Fibroblast of lung (primary cell): ENCODE measurements around the gene ATG2A. TPM values are rescaled to one million over a fixed set of nuclear protein-coding genes. Genes with fewer than 3 reads are reported as not detected.

Experiments used
- DNase-seq, 2 donors: peaks; one replicate each; pipeline versions ENCODE4 v3.0.0 to v3.0.0-alpha.2; 2010; ENCODE audit warnings: low read depth in 2 of 2
- H2AFZ ChIP-seq: 2 replicates; pipeline ENCODE4 v1.5.1; 2012; ENCODE audit warnings: low read length, control low read depth, inconsistent platforms
- H3K27ac ChIP-seq: 2 replicates; pipeline ENCODE4 v1.5.1; 2011; ENCODE audit warnings: low read length, control low read depth; ENCODE audit not compliant: insufficient read depth
- H3K27me3 ChIP-seq: 2 replicates; pipeline ENCODE4 v1.5.1; 2011; ENCODE audit warnings: mild to moderate bottlenecking, low read length; ENCODE audit not compliant: control insufficient read depth, insufficient read depth
- H3K36me3 ChIP-seq: 2 replicates; pipeline ENCODE4 v1.5.1; 2011; ENCODE audit warnings: low read length; ENCODE audit not compliant: control insufficient read depth, insufficient read depth
- H3K4me1 ChIP-seq: 2 replicates; pipeline ENCODE4 v1.5.1; 2011; ENCODE audit warnings: low read length; ENCODE audit not compliant: control insufficient read depth, insufficient read depth; ENCODE audit errors: extremely low read depth
- H3K4me2 ChIP-seq: 2 replicates; pipeline ENCODE4 v1.5.1; 2011; ENCODE audit warnings: low read length, control low read depth; ENCODE audit not compliant: insufficient read depth; ENCODE audit errors: extremely low read depth
- H3K4me3 ChIP-seq, 4 experiments: fragments of 200-600 bp in 1 of 4; sonication (generic) in 1 of 4; replicated peaks in 1 of 4; 2 replicates each; pipeline ENCODE4 v1.5.1; 2011 to 2016; ENCODE audit warnings: low read length in 4 of 4, low read depth in 3 of 4, mild to moderate bottlenecking in 3 of 4, control low read depth in 2 of 4, inconsistent platforms in 1 of 4, mixed read lengths in 1 of 4; ENCODE audit not compliant: insufficient read depth in 1 of 4; ENCODE audit errors: control extremely low read depth in 1 of 4
- H3K79me2 ChIP-seq: 2 replicates; pipeline ENCODE4 v1.5.1; 2012; ENCODE audit warnings: mild to moderate bottlenecking, low read length, inconsistent platforms; ENCODE audit not compliant: control insufficient read depth, insufficient read depth
- H3K9ac ChIP-seq: 2 replicates; pipeline ENCODE4 v1.5.1; 2011; ENCODE audit warnings: mild to moderate bottlenecking, low read length, control low read depth; ENCODE audit not compliant: insufficient read depth
- H3K9me3 ChIP-seq: 2 replicates; pipeline ENCODE4 v1.5.1; 2012; ENCODE audit warnings: low read depth, low read length; ENCODE audit not compliant: control insufficient read depth, insufficient read depth
- H4K20me1 ChIP-seq: 2 replicates; pipeline ENCODE4 v1.5.1; 2011; ENCODE audit warnings: low read length; ENCODE audit not compliant: control insufficient read depth, insufficient read depth; ENCODE audit errors: extremely low read depth
- CTCF ChIP-seq, 2 donors: IDR thresholded peaks in 1 of 2; conservative IDR thresholded peaks in 1 of 2; 1 replicate in 1 of 2; 2 replicates in 1 of 2; pipeline ENCODE4 v1.5.1; 2011 to 2012; ENCODE audit warnings: low read length in 2 of 2, control low read depth in 1 of 2, inconsistent platforms in 1 of 2, low read depth in 1 of 2, mild to moderate bottlenecking in 1 of 2
- EZH2 ChIP-seq: IDR thresholded peaks from 2 replicates; pipeline ENCODE4 v1.5.1; 2012; ENCODE audit warnings: low read length, control low read depth, mild to moderate bottlenecking; ENCODE audit errors: missing control alignments
- polyA plus RNA-seq, 2 donors: library from polyadenylated mRNA; depleted of rRNA in 1 of 2; stranded (reverse) in 1 of 2; unstranded in 1 of 2; fragments of >200 nt; gene quantifications; 2 replicates each; pipeline ENCODE4 v1.2.1, GENCODE V29; 2011 to 2012; ENCODE audit warnings: missing spikeins in 1 of 2
- total RNA-seq: library from RNA; depleted of rRNA; stranded (reverse); fragments of >200 nt; gene quantifications from 2 replicates; pipeline ENCODE4 v1.2.1, GENCODE V29; 2014

Gene ATG2A
- total and polyA plus RNA-seq, 2 donors (not counting 1 experiment from before 2014, with no cell fraction given), result 3.1 to 9.9 TPM

- H3K27ac ChIP-seq, result no peak overlapping the region
Measured at GRCh38 chr11:64919627-64920026, 2.6 kb upstream of the ATG2A start.

GRCh38 chr11:64918017-64918416 is 1.0 kb upstream of the ATG2A start:
- no peak overlapping the region for H3K9ac ChIP-seq
- H3K79me2 ChIP-seq, result peaks cover 10% of the 10 kb centered on the region
- H3K9me3 ChIP-seq, result no peaks in the 10 kb centered on the region
- H3K27me3 ChIP-seq, result no peaks in the 10 kb centered on the region
- TF ChIP-seq CTCF (conservative IDR thresholded peaks at IDR 0.05 in 1 of 2, IDR thresholded peaks at IDR 0.05 in 1 of 2; ENCODE audit: low read depth in 1 of 2, low read length in 2 of 2), result peak; percentile 25 to 41
- TF ChIP-seq EZH2, result no peak
- no peaks in the 10 kb centered on the region for H4K20me1 ChIP-seq
- H3K4me3 ChIP-seq, result peak overlapping the region; percentile 50 to 92 (median 73)
- H3K27ac ChIP-seq, result peak overlapping the region; percentile 44
- peak overlapping the region; percentile 74 for H3K4me2 ChIP-seq
- DNase-seq, result peak; percentile 59 to 65
- peaks cover 3% of the 10 kb centered on the region for H3K36me3 ChIP-seq
- no peak overlapping the region for H2AFZ ChIP-seq
- no peaks in the 10 kb centered on the region for H3K4me1 ChIP-seq

More at GRCh38 chr11:64919627-64920026, 2.6 kb upstream of the ATG2A start:
- H3K9me3 ChIP-seq, result no peaks in the 10 kb centered on the region
- no peak for TF ChIP-seq CTCF (conservative IDR thresholded peaks at IDR 0.05 in 1 of 2, IDR thresholded peaks at IDR 0.05 in 1 of 2; ENCODE audit: low read depth in 1 of 2, low read length in 2 of 2)
- TF ChIP-seq EZH2, result no peak
- H3K4me3 ChIP-seq, result no peak overlapping the region
- no peaks in the 10 kb centered on the region for H3K36me3 ChIP-seq
- H3K9ac ChIP-seq, result no peak overlapping the region
- H3K27me3 ChIP-seq, result no peaks in the 10 kb centered on the region
- peaks cover 6% of the 10 kb centered on the region for H3K4me1 ChIP-seq
- no peak for DNase-seq
- H2AFZ ChIP-seq, result no peak overlapping the region
- H3K79me2 ChIP-seq, result peaks cover 10% of the 10 kb centered on the region
- H3K4me2 ChIP-seq, result no peak overlapping the region
- H4K20me1 ChIP-seq, result no peaks in the 10 kb centered on the region

- Histone ChIP-seq H3K36me3 (peaks cover 5% of the 10 kb centered on the region), H3K4me1 (no peaks in the 10 kb centered on the region), H2AFZ (peak overlapping the region; percentile 52), H3K4me3 (peak overlapping the region; percentile 50 to 92 (median 73)), H3K27me3 (no peaks in the 10 kb centered on the region), H3K4me2 (peak overlapping the region; percentile 74), H3K9me3 (no peaks in the 10 kb centered on the region), H4K20me1 (no peaks in the 10 kb centered on the region), H3K79me2 (peaks cover 10% of the 10 kb centered on the region), H3K27ac (peak overlapping the region; percentile 44), H3K9ac (peak overlapping the region; percentile 41)
- DNase-seq, result no peak
- no peak for TF ChIP-seq EZH2
- TF ChIP-seq CTCF (conservative IDR thresholded peaks at IDR 0.05 in 1 of 2, IDR thresholded peaks at IDR 0.05 in 1 of 2; ENCODE audit: low read depth in 1 of 2, low read length in 2 of 2), result no peak
Measured at GRCh38 chr11:64917663-64917995, 620 bp upstream of the ATG2A start.
